Activated CD8-positive, alpha-beta T cell treated with anti-CD3 and anti-CD28 coated beads, Interleukin-2, amount 10 ng/mL, durations not matched to agents 7 days and 5 days (primary cell): ENCODE results near the gene PLBD1. TPM values are rescaled to one million over a fixed set of nuclear protein-coding genes. Genes with fewer than 3 reads are reported as not detected.

Source experiments
- ATAC-seq: fragments of 150-1000 bp; cut with Tn5 transposase; one replicate; pipeline ENCODE4 v1.10.0; 2021; ENCODE audit warnings: moderate library complexity
- CTCF ChIA-PET: fragments of 350-600 bp; sonication (Branson Sonifier 250); formaldehyde crosslinking; loops from one replicate; lab custom pipeline; 2021; ENCODE audit warnings: antibody characterized with exemption; lab: Charles Lee
- POLR2A ChIA-PET: fragments of 350-600 bp; sonication (Branson Sonifier 250); formaldehyde crosslinking; loops from one replicate; lab custom pipeline; 2021; ENCODE audit warnings: antibody characterized with exemption; lab: Charles Lee
- DNase-seq: peaks from one replicate; pipeline ENCODE4 v3.0.0-alpha.2; 2020
- H3K27ac Mint-ChIP-seq: one replicate; pipeline ENCODE4 v1.8.0; 2021; ENCODE audit warnings: mild to moderate bottlenecking, mixed read lengths
- H3K27me3 Mint-ChIP-seq: one replicate; pipeline ENCODE4 v1.8.0; 2021; ENCODE audit warnings: low read depth, mixed read lengths
- H3K36me3 Mint-ChIP-seq: one replicate; pipeline ENCODE4 v1.8.0; 2021; ENCODE audit warnings: low read depth, mixed read lengths
- H3K4me1 Mint-ChIP-seq: one replicate; pipeline ENCODE4 v1.8.0; 2021; ENCODE audit warnings: low read depth, mixed read lengths
- H3K4me3 Mint-ChIP-seq: one replicate; pipeline ENCODE4 v1.8.0; 2021; ENCODE audit warnings: mild to moderate bottlenecking, mixed read lengths
- H3K9me3 Mint-ChIP-seq: one replicate; pipeline ENCODE4 v1.8.0; 2022; ENCODE audit warnings: mixed read lengths; ENCODE audit not compliant: insufficient read depth
- total RNA-seq, 2 experiments: library from RNA; stranded (reverse); gene quantifications; one replicate each; pipeline ENCODE4 v1.2.3, GENCODE V29; 2021

PLBD1 gene
- total RNA-seq, 2 experiments from 2014 or later = not detected

- no peak for DNase-seq
- no peaks in the 10 kb centered on the region for H3K36me3 Mint-ChIP-seq
- ChIA-PET POLR2A (no interaction called here), CTCF (no interaction called here)
- H3K9me3 Mint-ChIP-seq = no peaks in the 10 kb centered on the region
- no peak for ATAC-seq
- H3K27ac Mint-ChIP-seq = no peak overlapping the region
- H3K4me1 Mint-ChIP-seq = peaks cover 7% of the 10 kb centered on the region
- no peak overlapping the region for H3K4me3 Mint-ChIP-seq
- H3K27me3 Mint-ChIP-seq = peaks cover 13% of the 10 kb centered on the region
These were observed 5.4 kb downstream of the PLBD1 start for GRCh38 chr12:14562279-14562678.

- H3K4me3 Mint-ChIP-seq = no peak overlapping the region
- H3K27ac Mint-ChIP-seq = no peak overlapping the region
- no peaks in the 10 kb centered on the region for H3K36me3 Mint-ChIP-seq
- H3K9me3 Mint-ChIP-seq = no peaks in the 10 kb centered on the region
- ATAC-seq (no peak), DNase-seq (no peak)
- ChIA-PET POLR2A (no interaction called here), CTCF (no interaction called here)
- peaks cover 9% of the 10 kb centered on the region for H3K27me3 Mint-ChIP-seq
- H3K4me1 Mint-ChIP-seq = peaks cover 6% of the 10 kb centered on the region
These were observed 5.9 kb downstream of the PLBD1 start for GRCh38 chr12:14561677-14562238.

DNA sequence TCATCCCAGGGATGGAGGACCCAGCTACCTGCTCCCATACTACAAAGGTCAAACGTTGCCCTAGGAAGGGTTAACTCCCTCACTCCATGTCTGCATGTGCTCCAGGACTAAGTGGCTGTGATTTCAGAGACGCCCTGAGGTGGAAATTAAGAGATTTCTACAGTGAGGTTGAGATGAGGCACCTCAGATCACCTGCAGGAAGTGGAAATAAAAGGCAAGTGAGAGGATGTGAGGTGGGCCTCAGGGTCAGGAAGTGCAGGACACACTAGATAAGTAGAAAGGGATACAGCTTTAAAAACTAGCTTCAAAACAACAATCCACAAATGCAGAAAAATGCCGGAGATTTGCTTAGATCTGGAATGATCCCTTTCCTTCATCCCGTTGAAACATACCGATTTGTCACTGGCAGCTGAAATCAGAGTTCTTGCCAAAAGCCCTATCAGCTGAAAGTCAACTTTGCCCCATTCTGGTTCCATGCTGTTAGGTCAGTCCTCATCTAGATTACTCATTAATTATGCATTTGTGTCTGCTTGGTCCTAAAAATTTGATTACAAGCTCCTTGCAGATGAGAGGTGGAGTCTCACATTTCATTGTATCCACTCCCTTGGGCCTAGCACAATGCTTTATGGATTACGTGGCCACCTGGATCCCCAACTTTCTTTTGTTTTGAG, 6.6 kb downstream of the PLBD1 start:
- CTCF ChIA-PET = no interaction called here
- no peak for ATAC-seq

GRCh38 chr12:14558473-14558959, 9.2 kb downstream of the PLBD1 start:
- DNase-seq (no peak), ATAC-seq (no peak)
- no peaks in the 10 kb centered on the region for H3K27me3 Mint-ChIP-seq
- CTCF ChIA-PET = no interaction called here
- no peak overlapping the region for H3K27ac Mint-ChIP-seq
- H3K4me3 Mint-ChIP-seq = no peak overlapping the region
- peaks cover 6% of the 10 kb centered on the region for H3K4me1 Mint-ChIP-seq
- no peaks in the 10 kb centered on the region for H3K36me3 Mint-ChIP-seq
- POLR2A ChIA-PET = no interaction called here
- H3K9me3 Mint-ChIP-seq = no peaks in the 10 kb centered on the region

More for the DNA sequence above, 6.6 kb downstream of the PLBD1 start:
- H3K4me1 Mint-ChIP-seq = peaks cover 6% of the 10 kb centered on the region
- H3K27me3 Mint-ChIP-seq = peaks cover 6% of the 10 kb centered on the region
- no peaks in the 10 kb centered on the region for H3K36me3 Mint-ChIP-seq
- DNase-seq = no peak
- no peaks in the 10 kb centered on the region for H3K9me3 Mint-ChIP-seq
- no peak overlapping the region for H3K4me3 Mint-ChIP-seq
- no peak overlapping the region for H3K27ac Mint-ChIP-seq
- POLR2A ChIA-PET = no interaction called here

DNA sequence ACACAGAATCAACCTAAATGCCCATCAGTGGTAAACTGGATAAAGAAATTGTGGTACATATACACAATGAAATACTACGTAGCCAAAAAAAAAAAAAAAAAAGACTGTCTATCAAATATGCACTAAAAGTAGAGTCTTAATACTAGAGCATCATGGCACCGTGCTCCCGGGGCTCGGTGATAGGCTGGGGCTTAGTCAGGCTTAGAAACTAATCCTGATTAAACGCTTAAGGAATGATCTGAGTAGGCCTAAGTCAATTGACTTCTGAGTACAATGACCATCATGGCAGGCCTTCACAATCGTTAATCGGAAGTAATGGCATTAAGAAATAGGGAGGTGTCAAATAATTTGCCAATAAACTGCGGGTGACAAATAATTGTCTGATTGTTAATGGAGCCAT, 9.7 kb downstream of the PLBD1 start:
- no peaks in the 10 kb centered on the region for H3K36me3 Mint-ChIP-seq
- H3K9me3 Mint-ChIP-seq = no peaks in the 10 kb centered on the region
- no peak overlapping the region for H3K4me3 Mint-ChIP-seq
- DNase-seq (no peak), ATAC-seq (no peak)
- CTCF ChIA-PET = no interaction called here
- POLR2A ChIA-PET = no interaction called here
- no peaks in the 10 kb centered on the region for H3K27me3 Mint-ChIP-seq
- no peak overlapping the region for H3K27ac Mint-ChIP-seq
- H3K4me1 Mint-ChIP-seq = peaks cover 6% of the 10 kb centered on the region

DNA sequence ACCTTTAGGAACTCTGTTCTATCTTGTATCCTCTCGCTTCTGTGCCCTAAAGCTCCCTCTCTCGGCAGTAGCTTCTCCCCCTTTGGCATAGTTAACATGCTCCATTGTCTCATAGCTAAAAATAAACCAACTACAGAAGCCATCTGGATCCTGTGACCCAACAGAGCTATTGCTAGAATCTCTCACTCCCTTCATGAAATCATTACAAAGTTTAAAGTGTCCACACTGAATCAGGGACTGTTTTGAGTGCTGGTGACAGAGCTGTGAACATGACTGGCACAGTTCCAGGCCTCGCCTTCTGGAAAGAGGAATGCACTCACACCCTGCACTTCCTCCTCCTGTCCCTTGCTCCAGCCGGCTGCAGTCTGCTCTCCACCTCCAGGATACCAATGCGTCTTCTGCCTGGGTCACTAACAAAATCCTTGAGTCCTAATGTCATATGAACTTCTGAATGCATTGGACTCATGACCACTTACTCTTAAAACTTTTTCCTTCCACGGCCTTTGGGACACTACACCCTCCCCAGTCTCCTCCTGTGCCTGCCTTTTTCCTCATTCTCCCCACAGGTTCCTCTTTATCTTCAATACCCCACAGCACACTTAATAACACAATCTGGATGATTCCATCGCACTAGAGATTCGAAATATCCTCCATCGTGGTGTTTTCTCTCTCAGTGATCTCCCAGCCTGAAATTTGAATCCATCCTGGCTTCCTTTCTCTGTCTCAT, 13.2 kb downstream of the PLBD1 start:
- ATAC-seq = no peak

GRCh38 chr12:14548609-14549008, 19.1 kb downstream of the PLBD1 start:
- ATAC-seq = no peak
- POLR2A ChIA-PET = no interaction called here
- Mint-ChIP-seq H3K4me3 (no peak overlapping the region), H3K9me3 (peaks cover 3% of the 10 kb centered on the region), H3K4me1 (no peaks in the 10 kb centered on the region), H3K27ac (no peak overlapping the region), H3K36me3 (no peaks in the 10 kb centered on the region), H3K27me3 (peaks cover 3% of the 10 kb centered on the region)
- DNase-seq = no peak
- CTCF ChIA-PET = no interaction called here

More for the DNA sequence above, 13.2 kb downstream of the PLBD1 start:
- no peak overlapping the region for H3K27ac Mint-ChIP-seq
- CTCF ChIA-PET = no interaction called here
- no peak for DNase-seq
- no peaks in the 10 kb centered on the region for H3K4me1 Mint-ChIP-seq
- no peak overlapping the region for H3K4me3 Mint-ChIP-seq
- H3K36me3 Mint-ChIP-seq = no peaks in the 10 kb centered on the region
- peaks cover 3% of the 10 kb centered on the region for H3K9me3 Mint-ChIP-seq
- no peaks in the 10 kb centered on the region for H3K27me3 Mint-ChIP-seq
- POLR2A ChIA-PET = no interaction called here

DNA sequence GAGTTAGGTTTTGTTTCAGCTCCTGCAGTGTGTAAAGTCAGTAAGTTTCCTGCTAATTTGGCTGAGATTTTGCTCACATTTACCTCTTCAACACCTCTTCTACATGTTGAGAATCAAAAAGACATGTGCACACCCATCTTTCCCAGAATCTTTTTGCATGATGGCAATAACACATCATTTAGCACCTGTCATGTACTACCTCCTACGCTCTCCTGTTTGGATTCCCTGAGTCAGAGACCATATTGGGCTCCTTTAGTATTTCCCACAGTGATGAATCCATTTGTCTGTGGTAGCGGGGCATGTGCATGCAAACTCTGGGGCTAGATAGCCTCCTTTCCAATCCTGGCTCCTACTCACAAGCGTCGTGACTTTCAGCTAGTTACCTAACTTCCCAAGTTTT, 20.1 kb downstream of the PLBD1 start:
- Mint-ChIP-seq H3K36me3 (no peaks in the 10 kb centered on the region), H3K27me3 (peaks cover 3% of the 10 kb centered on the region), H3K27ac (no peak overlapping the region), H3K4me1 (no peaks in the 10 kb centered on the region), H3K4me3 (no peak overlapping the region), H3K9me3 (peaks cover 3% of the 10 kb centered on the region)
- ATAC-seq = no peak
- no peak for DNase-seq
- CTCF ChIA-PET = interaction anchor here (1.2 kb wide), 1 partner anchor 362 kb away, joined by 4 read pairs; no protein-coding TSS in a partner anchor
- POLR2A ChIA-PET = no interaction called here

DNA sequence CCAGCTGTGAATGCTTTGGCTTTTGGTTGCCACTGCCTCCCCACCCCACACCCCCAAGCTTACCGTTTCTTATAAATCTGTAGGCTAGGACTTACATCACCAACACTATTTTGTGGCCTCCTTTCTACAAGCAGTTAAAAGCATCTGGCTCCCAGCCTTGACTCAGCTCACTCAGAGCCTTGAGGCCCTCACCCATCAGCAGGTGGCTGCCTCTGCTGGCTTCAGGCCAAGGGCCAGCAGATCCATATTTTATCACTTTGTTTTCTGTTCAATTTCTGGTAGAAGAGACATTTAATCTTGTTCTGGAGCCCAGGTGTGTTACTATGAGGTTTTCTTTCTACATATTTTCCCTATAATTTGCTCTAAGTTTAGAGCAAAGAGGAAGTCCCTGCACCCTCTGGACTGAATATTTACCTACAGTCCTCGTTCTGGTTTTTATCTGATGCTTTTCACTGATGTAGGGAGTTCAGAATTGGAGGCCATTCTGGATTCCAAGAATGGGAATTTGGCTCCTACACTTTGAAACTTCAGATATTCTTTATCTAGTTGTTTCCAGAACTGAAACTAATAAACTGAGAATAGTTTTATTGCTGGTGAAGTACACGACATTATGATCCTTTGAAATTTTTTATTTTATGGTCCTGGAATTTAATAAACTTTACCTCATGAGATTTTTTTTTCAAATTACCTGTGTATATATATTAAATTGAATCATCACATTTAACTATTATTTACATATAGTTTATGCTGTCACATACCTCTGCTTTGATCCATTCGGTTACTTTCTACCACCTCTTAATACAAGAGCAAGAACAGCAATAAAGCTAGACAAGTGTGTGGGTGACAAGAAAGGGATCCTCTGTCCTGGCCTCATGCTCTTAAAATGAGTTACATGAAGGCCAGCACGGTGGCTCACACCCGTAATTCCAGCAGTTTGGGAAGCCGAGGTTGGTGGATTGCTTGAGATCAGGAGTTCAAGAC, 22.2 kb downstream of the PLBD1 start:
- H3K36me3 Mint-ChIP-seq = no peaks in the 10 kb centered on the region
- no peaks in the 10 kb centered on the region for H3K4me1 Mint-ChIP-seq
- no peak for ATAC-seq
- no peaks in the 10 kb centered on the region for H3K9me3 Mint-ChIP-seq
- POLR2A ChIA-PET = no interaction called here
- H3K4me3 Mint-ChIP-seq = no peak overlapping the region
- CTCF ChIA-PET = no interaction called here
- DNase-seq = no peak
- no peak overlapping the region for H3K27ac Mint-ChIP-seq
- peaks cover 4% of the 10 kb centered on the region for H3K27me3 Mint-ChIP-seq

GRCh38 chr12:14540801-14541462, 26.8 kb downstream of the PLBD1 start:
- no peaks in the 10 kb centered on the region for H3K4me1 Mint-ChIP-seq
- ChIA-PET POLR2A (no interaction called here), CTCF (no interaction called here)
- H3K36me3 Mint-ChIP-seq = no peaks in the 10 kb centered on the region
- H3K27me3 Mint-ChIP-seq = peaks cover 4% of the 10 kb centered on the region
- ATAC-seq (no peak), DNase-seq (no peak)
- H3K4me3 Mint-ChIP-seq = no peak overlapping the region
- H3K27ac Mint-ChIP-seq = no peak overlapping the region
- H3K9me3 Mint-ChIP-seq = no peaks in the 10 kb centered on the region

GRCh38 chr12:14537088-14537487, 30.6 kb downstream of the PLBD1 start:
- ATAC-seq = no peak
- CTCF ChIA-PET = no interaction called here
- no peak overlapping the region for H3K4me3 Mint-ChIP-seq

More at GRCh38 chr12:14537088-14537487, 30.6 kb downstream of the PLBD1 start:
- Mint-ChIP-seq H3K27ac (no peak overlapping the region), H3K9me3 (no peaks in the 10 kb centered on the region), H3K4me1 (no peaks in the 10 kb centered on the region), H3K36me3 (no peaks in the 10 kb centered on the region), H3K27me3 (peaks cover 2% of the 10 kb centered on the region)
- POLR2A ChIA-PET = no interaction called here
- no peak for DNase-seq
